ENCODE data around the gene NPHP4.

DNA sequence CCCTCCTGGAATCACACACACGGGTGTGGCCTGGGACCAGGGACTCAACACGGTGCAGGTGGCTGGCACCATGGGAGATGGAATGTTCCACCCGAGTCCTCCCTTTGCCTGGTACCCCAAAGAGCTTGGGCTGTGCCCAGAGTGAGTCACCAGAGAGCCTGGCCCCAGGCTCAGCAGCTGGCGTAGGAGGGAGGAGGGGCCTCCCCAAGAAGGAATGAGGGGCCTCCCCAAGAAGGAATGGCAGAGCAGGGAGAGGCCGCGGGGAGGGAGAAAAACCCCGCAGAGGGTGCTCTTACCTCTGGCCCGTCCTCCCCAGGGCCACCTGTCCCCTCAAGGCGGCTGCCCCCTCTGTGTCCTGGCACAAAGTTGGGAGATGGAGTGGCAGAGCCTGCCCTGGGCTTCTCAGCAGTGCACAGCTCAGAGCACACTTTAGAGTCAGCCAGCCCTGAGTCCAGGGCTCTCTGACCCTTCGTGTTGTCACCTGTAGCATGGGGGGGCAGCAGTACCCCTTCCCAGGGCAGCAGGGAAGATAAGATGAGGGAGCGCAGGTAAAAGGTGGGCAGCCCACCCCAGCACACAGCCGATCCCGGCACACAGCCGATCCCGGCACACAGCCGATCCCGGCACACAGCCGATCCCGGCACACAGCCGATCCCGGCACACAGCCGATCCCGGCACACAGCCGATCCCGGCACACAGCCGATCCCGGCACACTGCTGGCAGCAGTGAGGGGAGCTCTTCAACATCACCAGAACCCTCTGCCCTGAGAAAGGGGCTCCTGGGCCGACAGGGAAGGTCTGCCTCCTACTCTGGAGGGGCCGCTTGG, 33.3 kb upstream of the NPHP4 start:
- TF ChIP-seq, protein P1, sequence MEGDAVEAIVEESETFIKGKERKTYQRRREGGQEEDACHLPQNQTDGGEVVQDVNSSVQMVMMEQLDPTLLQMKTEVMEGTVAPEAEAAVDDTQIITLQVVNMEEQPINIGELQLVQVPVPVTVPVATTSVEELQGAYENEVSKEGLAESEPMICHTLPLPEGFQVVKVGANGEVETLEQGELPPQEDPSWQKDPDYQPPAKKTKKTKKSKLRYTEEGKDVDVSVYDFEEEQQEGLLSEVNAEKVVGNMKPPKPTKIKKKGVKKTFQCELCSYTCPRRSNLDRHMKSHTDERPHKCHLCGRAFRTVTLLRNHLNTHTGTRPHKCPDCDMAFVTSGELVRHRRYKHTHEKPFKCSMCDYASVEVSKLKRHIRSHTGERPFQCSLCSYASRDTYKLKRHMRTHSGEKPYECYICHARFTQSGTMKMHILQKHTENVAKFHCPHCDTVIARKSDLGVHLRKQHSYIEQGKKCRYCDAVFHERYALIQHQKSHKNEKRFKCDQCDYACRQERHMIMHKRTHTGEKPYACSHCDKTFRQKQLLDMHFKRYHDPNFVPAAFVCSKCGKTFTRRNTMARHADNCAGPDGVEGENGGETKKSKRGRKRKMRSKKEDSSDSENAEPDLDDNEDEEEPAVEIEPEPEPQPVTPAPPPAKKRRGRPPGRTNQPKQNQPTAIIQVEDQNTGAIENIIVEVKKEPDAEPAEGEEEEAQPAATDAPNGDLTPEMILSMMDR (conservative IDR thresholded peaks at IDR 0.05; ENCODE audit: low read depth, low read length) = no peak
- no peak for TF ChIP-seq EZH2 (IDR thresholded peaks at IDR 0.05; ENCODE audit: low read length, unreplicated experiment)
- no peak for TF ChIP-seq EZH2phosphoT487 (IDR thresholded peaks at IDR 0.05; ENCODE audit: borderline replicate concordance, low read length)
